Mucosa of descending colon (tissue), 3 donors: Measurements from ENCODE around the gene CACNB1. TPM values are rescaled to one million over a fixed set of nuclear protein-coding genes. Genes with fewer than 3 reads are reported as not detected.

ENCODE experiments used
- ATAC-seq: fragments of 200-7000 bp; cut with Tn5 transposase; one replicate; pipeline ENCODE4 v1.9.1; 2020; ENCODE audit warnings: mild to moderate bottlenecking, moderate library complexity
- DNase-seq, 3 donors: peaks; one replicate each; pipeline ENCODE4 v3.0.0-alpha.2; 2020
- H3K36me3 ChIP-seq: fragments of 200-600 bp; one replicate; pipeline ENCODE4 v1.8.0; 2021; ENCODE audit warnings: low read depth, mild to moderate bottlenecking
- H3K4me1 ChIP-seq: fragments of 200-600 bp; one replicate; pipeline ENCODE4 v1.8.0; 2021; ENCODE audit warnings: low read depth, mild to moderate bottlenecking
- H3K4me3 ChIP-seq: fragments of 200-600 bp; one replicate; pipeline ENCODE4 v1.8.0; 2021; ENCODE audit warnings: mild to moderate bottlenecking
- H3K9me3 ChIP-seq: fragments of 200-600 bp; one replicate; pipeline ENCODE4 v1.8.0; 2021; ENCODE audit warnings: mild to moderate bottlenecking
- CTCF ChIP-seq: fragments of 200-600 bp; IDR thresholded peaks from one replicate; pipeline ENCODE4 v1.8.0; 2022; ENCODE audit warnings: antibody characterized with exemption, mild to moderate bottlenecking
- intact Hi-C, 2 donors: fragments of 100-400 bp; cut with DNase I in 1 of 2; cut with micrococcal nuclease in 1 of 2; formaldehyde crosslinking; loops; one replicate each; pipeline versions ENCODE4 v1.11.0 to v1.11.1; 2022; cut with DNase I, micrococcal nuclease
- total RNA-seq, 3 donors: library from RNA; stranded (reverse); fragmentation: NEBNext Ultra II Directional in 2 of 3; extraction: Animal tissue kit (Norgen Biotek cat#: 25700) in 2 of 3; gene quantifications; one replicate each; pipeline versions ENCODE4 v1.2.1 to v1.2.4, GENCODE V29; 2021 to 2023
- donor health status: DM: no; HTN: no; CAD: no; lungs with moderate emphysema.
- donor health status: DM: no; HTN: no; CAD: no.
- donor health status: DM: no; HTN: yes; CAD: no.

Gene CACNB1
- total RNA-seq, 3 donors from 2014 or later: 16.8 to 24.3 (median 20.1) TPM

GRCh38 chr17:39166437-39167335 is 30.8 kb downstream of the CACNB1 start:
- Histone ChIP-seq H3K4me1 (peaks cover 7% of the 10 kb centered on the region), H3K4me3 (no peak overlapping the region), H3K9me3 (no peaks in the 10 kb centered on the region), H3K36me3 (no peaks in the 10 kb centered on the region)
- DNase-seq: no peak
- no peak for TF ChIP-seq CTCF
- intact Hi-C loops: no loop called here
- no peak for ATAC-seq

- no peak for TF ChIP-seq CTCF
- DNase-seq (no peak), ATAC-seq (no peak)
- Histone ChIP-seq H3K4me1 (peaks cover 7% of the 10 kb centered on the region), H3K4me3 (no peak within 1 kb of the TSS), H3K9me3 (no peaks in the 10 kb centered on the region), H3K36me3 (no peaks in the 10 kb centered on the region)
- intact Hi-C loops: no loop called here
Observed at GRCh38 chr17:39165841-39166349, 31.6 kb downstream of the CACNB1 start, which contains the start of gene ARL5C. Gene ARL5C, minus strand, starts transcription at chr17:39166161. Its CDS starts 401 bp downstream, at chr17:39165760.

GRCh38 chr17:39165178-39165840 is 32.2 kb downstream of the CACNB1 start:
- no peak overlapping the region for H3K4me3 ChIP-seq
- peaks cover 7% of the 10 kb centered on the region for H3K4me1 ChIP-seq
- no peak for ATAC-seq
- intact Hi-C loops: no loop called here
- no peaks in the 10 kb centered on the region for H3K36me3 ChIP-seq
- no peak for DNase-seq
- no peak for TF ChIP-seq CTCF
- no peaks in the 10 kb centered on the region for H3K9me3 ChIP-seq

- peak; percentile 85 for DNase-seq
- no peaks in the 10 kb centered on the region for H3K36me3 ChIP-seq
- H3K9me3 ChIP-seq: no peaks in the 10 kb centered on the region
- peaks cover 7% of the 10 kb centered on the region for H3K4me1 ChIP-seq
- intact Hi-C loops: no loop called here
- TF ChIP-seq CTCF: peak; percentile 55
- H3K4me3 ChIP-seq: peak overlapping the region; percentile 6
- ATAC-seq: peak; percentile 89
Observed at GRCh38 chr17:39164675-39165143, 32.8 kb downstream of the CACNB1 start.

- Histone ChIP-seq H3K9me3 (no peaks in the 10 kb centered on the region), H3K4me1 (peaks cover 4% of the 10 kb centered on the region), H3K4me3 (no peak overlapping the region), H3K36me3 (no peaks in the 10 kb centered on the region)
- DNase-seq: no peak
- ATAC-seq: no peak
- TF ChIP-seq CTCF: no peak
- intact Hi-C loops: no loop called here
Observed at GRCh38 chr17:39161962-39162361, 35.5 kb downstream of the CACNB1 start.
